NCI-H128 (cell line): Measurements from ENCODE around the gene GAN.
"Not testable (repeated sequence)": the region's sequence is repeated elsewhere in the genome, so short reads cannot be mapped to it uniquely, and the experiment has no call there.

ENCODE experiments used
- DNase-seq: peaks from one replicate; lab custom pipeline; 2025; ENCODE audit not compliant: unreplicated experiment; lab: John Stamatoyannopoulos, UW

GAN gene

DNA sequence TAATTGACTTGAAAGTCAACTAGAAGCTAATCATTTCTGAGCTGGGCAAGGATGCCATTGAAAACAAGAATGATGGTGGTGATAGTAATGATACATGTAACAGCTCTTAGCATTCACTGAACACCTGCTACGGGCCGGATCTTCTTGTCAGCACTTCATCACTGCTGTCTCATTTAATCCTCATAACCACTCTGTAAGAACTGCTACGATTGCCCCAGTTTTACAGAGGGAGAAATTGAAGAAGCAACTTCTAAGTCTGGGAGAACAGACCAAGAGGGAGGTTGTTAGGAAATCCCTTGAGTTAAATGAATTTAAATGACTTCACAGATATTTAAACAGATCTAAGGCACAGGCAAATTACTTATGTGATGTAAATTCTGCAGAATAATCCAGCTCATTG, 7.0 kb upstream of the GAN start:
- DNase-seq: no peak

DNA sequence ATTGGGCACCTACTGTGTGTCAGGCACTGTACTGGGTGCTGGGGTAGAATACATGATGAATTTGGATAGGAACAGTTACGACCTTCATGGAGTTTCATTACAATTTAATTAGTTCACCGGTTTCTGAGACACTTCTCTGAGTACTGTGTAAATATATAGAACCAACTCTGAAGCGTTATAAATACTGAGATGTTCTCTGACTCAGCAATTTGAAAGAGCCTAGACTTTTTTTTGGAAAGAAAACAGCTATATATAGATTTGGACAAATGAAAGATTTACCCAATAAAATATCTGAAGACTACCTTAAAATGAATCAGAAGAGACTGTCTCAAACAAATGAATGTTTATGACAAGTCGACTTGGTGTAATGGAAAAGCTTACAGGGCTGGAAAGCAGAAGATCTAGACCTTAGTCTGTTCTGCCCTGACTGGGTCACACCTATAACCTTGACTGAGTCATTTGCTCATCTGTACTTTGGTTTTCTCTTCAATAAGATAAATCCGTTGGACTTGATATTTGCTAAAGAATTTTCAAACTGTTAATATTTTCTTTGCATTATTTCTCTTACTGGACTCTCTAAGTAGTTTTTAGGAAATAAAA, 4.6 kb upstream of the GAN start:
- no peak for DNase-seq

DNA sequence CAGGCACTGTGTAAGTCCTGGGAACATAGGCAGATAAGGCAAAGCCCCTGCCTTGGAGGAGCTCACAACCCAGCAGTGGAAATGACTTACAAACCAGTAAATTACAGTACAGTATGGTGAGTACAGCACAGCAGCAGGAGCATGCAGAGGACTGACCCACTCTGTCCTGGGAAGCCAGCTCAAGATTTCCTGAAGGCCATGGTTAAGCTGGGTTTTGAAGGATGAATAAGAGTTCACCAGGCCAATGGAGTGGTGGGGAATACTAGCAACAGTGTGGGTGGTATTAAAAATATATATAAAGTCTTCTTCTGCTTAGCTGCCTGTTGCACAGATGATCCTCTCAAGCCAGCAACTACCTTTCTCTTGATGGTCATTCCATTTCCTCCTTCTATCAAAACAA, 3.0 kb upstream of the GAN start:
- no peak for DNase-seq

DNA sequence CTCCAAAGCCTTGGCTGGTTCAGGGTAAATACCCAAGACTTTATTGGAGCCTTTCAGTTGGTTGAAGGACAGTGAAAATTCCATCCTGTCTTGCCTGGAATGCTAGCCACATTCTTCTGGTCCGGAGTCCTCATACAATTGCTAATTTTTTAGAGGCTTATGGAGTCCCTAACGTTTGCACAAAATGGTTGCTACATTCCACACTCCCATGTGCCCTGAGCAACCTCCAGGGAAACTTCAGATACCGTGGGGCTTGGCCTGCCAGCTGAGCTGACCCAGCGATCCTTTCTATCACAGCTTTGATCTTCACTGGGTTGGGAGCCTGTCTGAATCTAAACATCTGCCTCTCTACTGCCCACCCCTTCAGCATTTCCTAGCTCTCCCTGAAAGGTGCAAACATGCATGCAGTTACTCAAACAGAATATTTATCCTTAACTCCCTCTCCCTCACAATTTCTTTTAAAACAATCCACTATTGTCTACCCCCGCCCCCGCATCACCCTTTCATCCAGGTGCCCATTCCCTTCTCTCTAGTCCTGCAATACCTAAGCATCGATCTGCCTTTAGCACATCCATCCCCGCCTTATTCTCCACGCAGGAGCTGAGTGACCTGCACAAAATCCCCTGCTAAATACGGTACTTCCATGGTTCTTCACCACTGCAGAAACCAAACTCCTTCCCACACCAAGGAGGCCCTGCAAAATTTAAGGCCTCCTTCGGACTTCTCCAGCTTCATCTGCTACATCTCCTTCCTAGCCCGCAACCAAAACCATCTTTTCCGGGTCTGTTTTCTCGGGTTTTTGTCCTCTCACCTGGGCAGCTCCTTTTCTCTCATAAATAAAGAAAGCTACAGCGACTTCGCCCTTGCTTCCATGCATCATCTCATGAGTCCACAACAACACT, 810 bp upstream of the GAN start:
- no peak for DNase-seq

DNA sequence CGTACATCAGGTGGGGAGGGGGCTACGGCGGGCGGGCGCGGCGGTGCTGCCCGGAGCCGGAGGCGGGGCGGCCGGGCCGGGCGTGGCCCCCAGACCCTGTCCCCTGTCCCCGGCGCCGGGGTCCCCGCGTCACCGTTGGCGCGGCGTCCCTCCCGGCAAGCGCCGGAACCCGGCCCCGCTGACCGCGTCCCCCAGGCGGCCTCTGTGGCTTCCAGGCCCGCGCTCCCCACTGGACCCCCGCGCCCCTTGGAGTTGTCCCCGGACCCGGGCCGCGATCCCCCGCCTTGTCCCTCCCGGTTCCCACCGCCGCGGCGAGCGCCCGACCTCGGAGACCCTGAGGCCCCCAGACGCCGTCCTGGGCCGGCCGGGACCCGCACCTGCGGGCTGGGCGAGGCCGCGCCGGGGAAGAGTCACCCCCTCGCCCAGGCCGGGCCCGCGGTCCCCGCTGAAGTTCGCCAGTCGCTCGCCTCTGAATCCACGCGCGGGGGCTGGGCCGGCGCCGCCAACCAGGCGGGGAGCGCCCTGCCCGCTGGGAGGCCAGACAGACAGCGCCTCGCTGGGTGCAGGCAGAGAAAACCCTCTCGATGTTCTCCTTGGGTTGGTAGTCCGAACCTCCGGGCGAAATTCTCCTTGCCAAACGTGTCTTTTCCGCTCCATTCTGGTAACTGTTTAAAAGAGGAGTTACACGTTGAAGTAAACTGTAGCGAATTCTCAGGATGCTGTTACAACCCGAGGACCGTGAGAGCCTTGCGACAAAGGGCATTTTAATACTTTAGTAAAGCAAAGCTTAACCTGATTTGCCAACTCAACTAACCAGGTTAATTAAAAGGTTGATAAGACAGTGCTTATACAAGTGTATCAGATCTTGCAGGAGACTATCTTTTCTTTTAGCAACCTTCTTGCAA, 761 bp downstream of the GAN start:
- no peak for DNase-seq

DNA sequence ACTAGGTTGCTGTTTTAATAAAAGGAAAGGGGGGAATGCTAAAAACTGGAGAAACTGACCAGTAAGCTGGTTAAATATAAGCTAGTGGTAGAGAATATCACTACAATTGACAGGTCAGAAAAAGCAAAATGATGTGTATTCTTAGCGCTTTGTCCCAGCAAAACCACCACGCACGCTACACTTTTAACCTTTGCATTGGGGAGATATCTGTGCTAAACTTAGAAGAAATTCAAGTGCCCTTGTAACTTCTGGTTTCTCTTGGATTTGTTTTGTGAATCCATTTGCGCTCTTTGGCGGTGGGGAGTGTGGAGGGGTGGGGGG, 1.4 kb downstream of the GAN start:
- no peak for DNase-seq

DNA sequence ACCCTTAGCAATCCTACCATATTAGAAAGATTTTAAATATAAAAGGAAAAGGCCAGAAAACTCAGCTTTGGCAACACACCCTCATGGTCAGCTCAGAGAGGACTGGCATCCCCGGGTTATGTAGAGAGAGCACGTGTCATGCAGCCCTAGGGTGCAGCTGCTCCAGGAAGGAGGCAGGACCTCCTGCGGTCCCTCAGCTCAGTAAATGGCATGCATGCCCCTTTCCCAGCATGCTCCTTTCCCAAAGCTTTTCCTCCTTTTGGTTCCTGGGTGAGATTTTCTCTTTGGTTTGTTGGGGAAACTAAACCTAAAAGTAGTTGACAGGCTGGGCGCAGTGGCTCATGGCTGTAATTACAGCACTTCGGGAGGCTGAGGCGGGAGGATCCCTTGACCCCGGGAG, 3.9 kb downstream of the GAN start:
- no peak for DNase-seq

DNA sequence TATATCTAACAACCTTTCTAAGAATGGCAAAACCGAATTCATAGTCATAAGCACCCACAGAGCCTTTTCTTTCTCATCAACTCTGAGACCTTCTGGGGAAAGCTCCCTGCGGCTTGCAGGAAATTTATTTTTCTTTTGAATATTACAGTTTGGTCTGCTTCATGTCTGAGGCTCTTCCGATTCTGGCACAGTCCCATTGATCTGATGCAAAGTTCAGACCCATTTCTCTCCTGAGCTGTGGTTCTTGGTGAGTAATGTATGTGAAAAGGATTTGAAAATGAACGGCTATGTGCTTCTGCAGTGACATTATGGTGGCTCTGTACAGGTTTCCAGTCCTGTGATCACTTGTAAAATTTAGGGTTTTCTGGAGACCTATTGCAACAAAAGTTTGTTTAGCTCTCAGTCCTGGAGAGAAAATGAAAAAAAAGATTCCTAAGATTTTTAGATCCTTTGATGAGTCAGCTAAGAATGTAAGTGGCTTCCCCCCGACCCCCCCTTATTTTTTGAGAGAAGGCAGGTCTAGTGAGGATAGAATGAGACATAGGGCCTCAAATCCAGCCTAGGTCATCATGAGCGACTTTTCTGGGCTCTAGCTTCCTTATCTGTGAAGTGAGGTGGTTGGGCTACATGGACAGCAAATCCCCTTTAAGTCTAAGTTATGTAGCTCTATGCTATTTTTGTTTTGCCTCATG, 4.6 kb downstream of the GAN start:
- DNase-seq: no peak

DNA sequence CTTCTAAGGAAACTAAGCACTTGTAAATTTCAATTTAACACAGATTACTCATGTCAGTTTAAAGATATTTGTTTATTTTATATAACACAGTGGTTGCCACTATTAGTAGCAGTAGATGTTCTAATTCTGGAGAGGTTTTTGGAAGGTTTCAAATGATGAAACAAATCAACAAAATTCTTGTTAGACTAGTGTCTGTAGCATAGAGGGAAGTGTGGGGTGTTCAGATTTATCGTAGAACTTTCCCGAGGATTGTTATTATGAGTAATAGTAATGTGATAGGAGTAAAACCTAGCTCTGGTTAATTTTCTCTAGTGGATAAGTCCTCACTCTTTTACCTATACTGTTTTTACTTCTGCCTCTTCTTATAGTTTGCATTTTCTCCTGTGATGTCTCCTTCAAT, 6.3 kb downstream of the GAN start:
- no peak for DNase-seq

DNA sequence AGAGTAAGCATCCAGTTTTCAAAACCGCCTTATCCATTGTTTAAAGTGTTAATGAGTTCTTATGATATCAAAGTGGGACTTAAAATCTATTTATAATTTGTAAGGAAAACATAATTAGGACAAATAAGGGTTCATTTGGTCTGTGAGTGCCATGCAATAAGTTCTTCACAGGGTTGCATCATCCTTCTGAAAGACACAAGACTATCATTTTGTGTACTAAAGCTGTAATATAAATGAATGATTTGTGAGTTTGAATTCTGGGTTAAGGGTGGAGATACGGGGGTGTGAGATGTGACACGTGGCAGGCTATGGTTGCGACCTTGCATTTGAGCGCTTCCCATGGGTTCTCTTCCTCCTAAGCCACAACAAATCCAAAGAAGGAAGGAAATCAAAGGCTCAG, 6.8 kb downstream of the GAN start:
- no peak for DNase-seq

DNA sequence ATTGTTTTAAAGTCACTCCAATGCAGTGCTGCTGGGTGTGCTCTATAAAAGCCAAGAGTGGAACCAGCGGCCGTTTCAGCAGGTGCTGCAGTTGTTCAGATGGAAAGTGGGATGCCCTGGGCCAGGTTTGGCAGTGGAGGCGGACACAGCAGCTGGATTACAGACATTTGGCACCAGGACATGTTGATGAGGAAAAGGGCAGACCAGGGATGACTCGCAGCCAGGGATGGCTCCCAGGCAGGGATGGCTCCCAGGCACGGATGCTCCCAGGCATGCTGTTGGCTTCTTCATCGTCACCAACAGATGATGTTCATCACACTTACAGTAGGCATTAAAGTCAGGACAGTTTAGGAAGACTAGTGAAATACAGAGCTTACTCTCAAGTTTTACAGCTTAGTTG, 10.0 kb downstream of the GAN start:
- DNase-seq: no peak

DNA sequence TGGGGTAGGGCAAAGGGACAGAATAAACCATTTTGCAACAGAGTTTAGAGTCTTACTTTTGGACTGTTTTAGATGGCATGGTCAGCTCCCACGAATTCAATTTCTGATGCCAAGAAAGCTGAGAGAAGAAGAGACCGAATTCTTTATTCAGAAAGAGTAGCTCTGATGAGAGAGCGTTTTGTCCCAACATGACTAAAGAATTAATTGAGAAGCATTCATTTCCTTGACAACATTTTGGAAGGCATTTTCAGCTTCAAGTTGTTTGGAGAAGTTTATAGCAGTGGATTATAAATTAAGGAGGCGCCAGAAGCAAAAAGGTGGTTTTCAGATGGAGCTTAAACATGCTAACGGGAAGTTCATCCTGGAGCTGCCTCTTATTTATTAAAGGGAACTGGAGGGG, 12.2 kb downstream of the GAN start:
- DNase-seq: no peak

DNA sequence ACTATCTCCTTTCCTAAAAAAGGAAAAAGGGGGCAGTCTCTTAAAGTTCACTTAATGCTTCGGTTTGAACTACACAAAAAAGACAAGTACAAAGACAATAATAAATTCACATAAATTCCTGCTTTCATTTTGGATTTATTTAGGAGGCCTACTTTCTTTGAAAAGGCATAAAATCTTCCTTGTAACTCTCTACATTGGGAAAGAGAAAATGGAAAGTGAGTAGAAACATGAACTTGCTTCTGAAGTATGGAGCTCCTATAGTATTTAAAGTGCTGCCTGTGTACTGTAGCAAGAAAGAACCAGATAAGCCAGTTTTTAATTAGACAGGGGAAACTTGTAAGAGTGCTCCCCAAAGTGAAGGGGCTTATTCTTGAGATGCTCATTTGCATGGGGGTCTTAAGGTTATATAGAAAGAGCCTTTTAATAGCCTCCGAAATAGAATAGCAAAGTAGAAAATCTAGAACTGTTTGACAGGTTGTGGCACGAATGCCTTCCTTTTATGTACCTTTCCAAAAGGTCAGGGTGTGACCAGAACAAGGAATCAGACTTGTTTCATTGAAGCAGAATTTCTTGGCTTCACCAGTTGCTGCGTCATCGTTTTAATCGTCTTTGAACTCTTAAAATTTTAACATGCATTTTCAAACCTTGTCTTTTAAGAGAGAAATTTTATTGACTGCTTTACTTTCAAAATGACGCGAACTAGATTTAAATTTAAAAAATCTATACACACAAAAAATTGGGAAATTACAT, 12.9 kb downstream of the GAN start:
- no peak for DNase-seq

DNA sequence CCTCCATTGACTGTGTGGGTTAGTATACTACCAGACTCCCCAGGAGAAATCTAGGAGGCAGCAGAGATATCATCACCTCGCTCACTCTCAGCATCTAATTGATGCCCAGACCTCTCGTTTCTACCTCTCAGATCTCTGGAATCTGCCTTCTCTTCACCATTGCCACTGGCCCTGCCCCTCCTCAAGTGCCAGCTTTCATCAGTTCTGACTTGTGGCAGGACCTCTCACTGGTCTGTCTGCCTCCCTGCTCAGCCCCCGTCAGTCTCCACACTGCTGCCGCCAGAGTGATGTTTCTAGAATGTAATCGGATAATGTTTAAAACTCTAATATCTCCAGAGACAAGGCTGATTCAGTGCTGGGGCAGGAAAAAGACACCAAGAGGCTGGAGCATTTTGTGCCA, 15.2 kb downstream of the GAN start:
- no peak for DNase-seq

DNA sequence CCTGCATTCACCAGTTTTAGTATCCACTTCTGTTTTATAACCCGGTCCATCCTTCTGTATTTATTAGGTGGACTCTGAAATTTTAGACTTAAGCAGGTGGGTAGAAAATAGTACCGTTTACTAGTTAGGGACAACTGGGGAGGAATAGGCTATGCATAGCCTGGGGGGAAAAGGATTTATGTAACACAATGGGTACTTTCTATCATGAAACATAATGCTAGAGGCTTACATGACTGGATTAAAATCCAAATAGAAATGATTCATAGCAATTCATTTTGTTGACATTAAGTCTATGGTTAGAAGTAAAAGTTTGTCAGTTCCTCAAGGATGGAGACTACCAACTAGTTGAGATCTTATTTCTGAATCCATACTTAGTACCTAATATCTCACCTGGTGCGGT, 18.6 kb downstream of the GAN start:
- DNase-seq: no peak

DNA sequence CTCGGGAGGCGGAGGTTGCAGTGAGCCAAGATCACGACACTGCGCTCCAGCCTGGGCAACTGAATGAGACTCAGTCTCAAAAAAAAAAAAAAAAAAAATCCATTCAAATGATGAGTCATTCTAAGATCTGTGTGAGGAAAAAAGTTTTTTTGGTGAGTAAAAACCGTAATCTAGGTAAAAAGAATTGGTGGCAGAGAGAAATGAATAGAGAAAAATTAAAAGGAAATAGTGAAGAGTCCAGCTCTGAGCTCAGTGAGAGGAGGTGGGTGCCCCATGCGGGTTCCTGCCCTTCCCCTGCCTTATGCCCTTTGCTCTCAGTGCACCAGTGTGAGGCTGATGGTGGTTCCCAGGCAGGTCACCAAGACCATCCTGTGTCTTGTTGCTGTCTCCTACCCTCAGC, 20.9 kb downstream of the GAN start:
- no peak for DNase-seq

DNA sequence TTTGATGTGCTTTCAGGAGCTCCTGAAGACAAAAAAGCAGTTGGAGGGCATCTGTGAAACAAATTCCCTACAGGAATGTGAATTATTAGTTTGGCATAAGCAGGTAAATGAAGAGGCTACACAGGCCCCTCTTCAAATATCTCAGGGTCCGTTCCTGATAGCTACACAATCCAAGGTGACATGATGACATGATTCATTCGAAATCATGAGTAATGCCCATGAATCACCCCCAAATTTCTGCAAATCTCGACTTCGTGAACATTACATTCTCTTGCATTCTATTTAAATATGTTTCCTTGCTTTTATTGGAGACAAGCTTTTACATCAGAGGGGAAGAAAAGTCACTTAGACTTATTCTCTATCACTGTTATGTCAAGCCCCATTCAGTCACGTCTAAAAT, 22.3 kb downstream of the GAN start:
- DNase-seq: no peak

DNA sequence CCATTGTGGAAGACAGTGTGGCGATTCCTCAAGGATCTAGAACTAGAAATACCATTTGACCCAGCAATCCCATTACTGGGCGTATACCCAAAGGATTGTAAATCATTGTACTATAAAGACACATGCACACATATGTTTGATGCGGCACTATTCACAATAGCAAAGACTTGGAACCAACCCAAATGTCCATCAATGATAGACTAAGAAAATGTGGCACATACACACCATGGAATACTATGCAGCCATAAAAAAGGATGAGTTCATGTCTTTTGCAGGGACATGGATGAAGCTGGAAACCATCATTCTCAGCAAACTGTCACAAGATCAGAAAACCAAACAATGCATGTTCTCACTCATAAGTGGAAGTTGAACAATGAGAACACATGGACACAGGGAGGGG, 30.4 kb downstream of the GAN start:
- not testable (repeated sequence) for DNase-seq

DNA sequence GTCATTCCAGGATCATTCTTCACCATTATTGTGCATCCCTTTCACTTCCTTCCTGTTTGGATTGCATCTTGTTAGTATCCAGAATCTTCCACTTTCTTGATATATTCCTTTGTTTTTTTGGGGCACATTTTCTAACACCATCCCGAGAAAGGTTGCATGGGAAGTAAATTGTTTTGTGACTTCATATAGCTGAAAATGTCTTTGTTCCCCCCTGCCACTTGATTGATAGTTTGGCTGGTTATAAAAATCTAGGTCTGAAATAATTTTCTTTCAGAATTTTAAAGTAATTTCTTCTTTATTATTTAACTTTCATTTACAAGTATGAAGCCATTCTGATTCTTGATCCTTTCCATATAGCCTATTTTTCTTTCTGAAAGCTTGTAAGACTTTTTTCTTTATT, 32.7 kb downstream of the GAN start:
- no peak for DNase-seq

DNA sequence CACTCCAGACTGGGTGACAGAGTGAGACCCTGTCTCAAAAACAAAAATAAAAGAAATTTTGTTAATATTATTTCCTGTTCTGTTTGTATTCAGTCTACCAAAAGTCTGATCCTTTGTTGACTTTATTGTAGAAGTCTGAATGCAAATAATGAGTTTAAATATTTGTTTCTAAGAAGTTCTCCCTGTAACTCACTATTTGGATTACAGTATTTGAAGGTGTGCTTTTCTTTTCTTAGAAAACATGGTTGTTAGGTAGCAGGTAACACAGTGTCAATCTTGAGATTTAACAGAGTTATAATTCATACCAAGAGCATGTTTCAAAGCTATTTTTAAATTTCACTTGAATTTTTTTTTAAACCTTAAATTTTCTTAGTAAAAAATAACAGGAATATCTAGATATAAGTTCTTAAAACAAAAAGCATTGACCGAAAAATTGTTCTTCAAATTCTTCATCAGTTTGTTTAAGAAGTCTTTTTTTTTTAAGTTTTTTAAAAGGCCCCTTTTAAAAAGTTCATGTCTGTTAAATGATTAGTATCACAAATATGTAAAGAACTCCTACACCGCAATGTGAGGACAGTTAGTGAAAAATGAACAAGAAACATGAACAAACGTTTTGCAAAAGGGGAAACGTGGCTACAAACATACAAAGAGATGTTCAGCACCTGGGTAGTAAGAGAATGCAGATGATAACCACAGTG, 35.0 kb downstream of the GAN start:
- no peak for DNase-seq
